ENCODE data around the gene MRPS23.

MRPS23 gene

DNA sequence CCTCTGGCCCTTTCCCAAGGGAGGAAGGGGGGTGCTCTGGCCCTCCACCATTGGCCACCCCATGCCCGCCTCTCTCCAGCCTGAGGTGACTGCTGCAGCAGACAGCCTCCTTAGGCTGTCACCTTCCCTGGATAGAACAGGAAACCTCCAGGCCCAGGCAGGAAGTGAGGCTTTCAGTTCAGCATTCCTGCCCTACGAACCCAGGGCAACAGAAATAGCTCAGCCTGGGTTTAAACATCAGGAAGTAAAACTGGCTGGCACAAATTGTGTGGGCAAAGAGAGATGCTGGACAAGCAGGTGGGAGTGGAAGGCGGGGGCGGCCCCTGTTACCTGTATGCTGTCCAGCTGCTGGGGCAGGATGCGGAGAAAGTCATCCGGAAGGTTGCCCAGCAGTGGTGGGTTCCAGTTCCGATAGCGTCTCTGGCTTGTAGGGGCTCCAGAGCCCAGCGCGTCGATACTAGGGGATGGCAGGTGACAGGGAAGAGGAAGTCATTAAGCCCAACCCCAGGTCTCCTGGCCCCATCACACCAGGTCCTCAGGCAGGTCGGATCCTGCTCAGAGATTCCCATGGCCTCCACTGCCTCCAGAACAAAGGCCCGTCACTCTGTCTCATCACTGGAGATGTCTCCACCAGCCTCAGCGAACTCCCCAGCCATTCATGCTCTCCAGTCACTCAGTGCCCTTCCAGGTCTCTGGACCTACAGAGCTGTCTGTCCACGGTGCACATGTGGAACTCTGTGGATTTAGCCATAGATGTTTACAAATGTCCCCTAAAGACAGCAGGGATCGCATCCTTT is 23.6 kb upstream of the MRPS23 start (continued):
- no peak for TF ChIP-seq PRDM10 (tag by site-specific recombination; IDR thresholded peaks at IDR 0.05)
- TF ChIP-seq ZBTB6 (tag by site-specific recombination; IDR thresholded peaks at IDR 0.05) = no peak

GRCh38 chr17:57872536-57872935 is 22.7 kb upstream of the MRPS23 start:
- Histone ChIP-seq H3K4me3 (ENCODE audit: low read depth, low read length) (no peak overlapping the region), H3K9me3 (ENCODE audit: control insufficient read depth, insufficient read depth, low read depth, low read length) (no peaks in the 10 kb centered on the region), H3K4me1 (ENCODE audit: control insufficient read depth, insufficient read depth, low read length) (peaks cover 24% of the 10 kb centered on the region), H3K36me3 (ENCODE audit: control insufficient read depth in 2 of 2, insufficient read depth in 1 of 2, low read length in 2 of 2) (peaks cover 0 to 51% of the 10 kb centered on the region in 2 experiments; a peak in 1 of 3 replicates), H3K27ac (ENCODE audit: extremely low read depth, low read depth, low read length) (no peak overlapping the region)
- ChIA-PET POLR2A (no interaction called here), CTCF (interaction anchor here (0.8 to 6.8 kb wide), 3 partner anchors 15 to 127 kb away, joined by 4 to 78 read pairs (median 36); no protein-coding TSS in a partner anchor)
- TF ChIP-seq SP3 (tag by site-specific recombination; IDR thresholded peaks at IDR 0.05) (no peak), KLF1 (tag by site-specific recombination; IDR thresholded peaks at IDR 0.05) (no peak), ZNF350 (tag by site-specific recombination; IDR thresholded peaks at IDR 0.05) (no peak), ZNF26 (tag by site-specific recombination; IDR thresholded peaks at IDR 0.05) (no peak), ZNF140 (tag by site-specific recombination; IDR thresholded peaks at IDR 0.05) (no peak), ZNF747 (tag by site-specific recombination; IDR thresholded peaks at IDR 0.05) (no peak), ZFP69B (tag by site-specific recombination; IDR thresholded peaks at IDR 0.05) (no peak)

GRCh38 chr17:57871863-57872262 is 22.0 kb upstream of the MRPS23 start:
- TF ChIP-seq ZNF623 (tag by site-specific recombination; IDR thresholded peaks at IDR 0.05) (no peak), ZNF837 (tag by site-specific recombination; IDR thresholded peaks at IDR 0.05) (no peak), ZNF214 (tag by site-specific recombination; IDR thresholded peaks at IDR 0.05; ENCODE audit: borderline replicate concordance) (no peak), HOXD13 (CRISPR knock-in tag; IDR thresholded peaks at IDR 0.05; ENCODE audit: borderline replicate concordance) (no peak), ZNF791 (tag by site-specific recombination; IDR thresholded peaks at IDR 0.05) (no peak), ZNF707 (tag by site-specific recombination; IDR thresholded peaks at IDR 0.05) (no peak)
- TF ChIP-seq, protein P1, sequence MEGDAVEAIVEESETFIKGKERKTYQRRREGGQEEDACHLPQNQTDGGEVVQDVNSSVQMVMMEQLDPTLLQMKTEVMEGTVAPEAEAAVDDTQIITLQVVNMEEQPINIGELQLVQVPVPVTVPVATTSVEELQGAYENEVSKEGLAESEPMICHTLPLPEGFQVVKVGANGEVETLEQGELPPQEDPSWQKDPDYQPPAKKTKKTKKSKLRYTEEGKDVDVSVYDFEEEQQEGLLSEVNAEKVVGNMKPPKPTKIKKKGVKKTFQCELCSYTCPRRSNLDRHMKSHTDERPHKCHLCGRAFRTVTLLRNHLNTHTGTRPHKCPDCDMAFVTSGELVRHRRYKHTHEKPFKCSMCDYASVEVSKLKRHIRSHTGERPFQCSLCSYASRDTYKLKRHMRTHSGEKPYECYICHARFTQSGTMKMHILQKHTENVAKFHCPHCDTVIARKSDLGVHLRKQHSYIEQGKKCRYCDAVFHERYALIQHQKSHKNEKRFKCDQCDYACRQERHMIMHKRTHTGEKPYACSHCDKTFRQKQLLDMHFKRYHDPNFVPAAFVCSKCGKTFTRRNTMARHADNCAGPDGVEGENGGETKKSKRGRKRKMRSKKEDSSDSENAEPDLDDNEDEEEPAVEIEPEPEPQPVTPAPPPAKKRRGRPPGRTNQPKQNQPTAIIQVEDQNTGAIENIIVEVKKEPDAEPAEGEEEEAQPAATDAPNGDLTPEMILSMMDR (tag by site-specific recombination; IDR thresholded peaks at IDR 0.05) = no peak
- ChIA-PET CTCF (interaction anchor here (0.7 to 6.8 kb wide), 4 partner anchors 14 to 152 kb away, joined by 3 to 78 read pairs (median 20); no protein-coding TSS in a partner anchor), POLR2A (no interaction called here)
- H3K4me1 ChIP-seq (ENCODE audit: control insufficient read depth, insufficient read depth, low read length) = peaks cover 24% of the 10 kb centered on the region
- H3K36me3 ChIP-seq (ENCODE audit: control insufficient read depth in 2 of 2, insufficient read depth in 1 of 2, low read length in 2 of 2) = peaks cover 0 to 51% of the 10 kb centered on the region in 2 experiments; a peak in 1 of 3 replicates
- H3K4me3 ChIP-seq (ENCODE audit: low read depth, low read length) = no peak overlapping the region
- no peaks in the 10 kb centered on the region for H3K9me3 ChIP-seq (ENCODE audit: control insufficient read depth, insufficient read depth, low read depth, low read length)
- no peak overlapping the region for H3K27ac ChIP-seq (ENCODE audit: extremely low read depth, low read depth, low read length)
